IPS-20b (cell line): Measurements from ENCODE around the gene TXLNB.
"Not testable (repeated sequence)": the region's sequence is repeated elsewhere in the genome, so short reads cannot be mapped to it uniquely, and the experiment has no call there.

ENCODE experiments used
- H3K27ac ChIP-seq: one replicate; pipeline ENCODE4 v1.5.1; 2013; ENCODE audit warnings: low read length
- H3K27me3 ChIP-seq: 2 replicates; pipeline ENCODE4 v1.6.1; 2013; ENCODE audit warnings: mild to moderate bottlenecking, low read length, inconsistent platforms; ENCODE audit not compliant: insufficient read depth
- H3K36me3 ChIP-seq: 2 replicates; pipeline ENCODE4 v1.6.1; 2013; ENCODE audit warnings: low read depth, mild to moderate bottlenecking, inconsistent platforms, low read length, moderate library complexity; ENCODE audit not compliant: insufficient read depth
- H3K4me1 ChIP-seq: 2 replicates; pipeline ENCODE4 v1.6.1; 2013; ENCODE audit warnings: mild to moderate bottlenecking, control low read depth, inconsistent platforms, low read length, moderate library complexity; ENCODE audit not compliant: insufficient read depth
- H3K4me3 ChIP-seq: 2 replicates; pipeline ENCODE4 v1.5.1; 2013; ENCODE audit warnings: mild to moderate bottlenecking, low read length, inconsistent platforms
- H3K9ac ChIP-seq: 2 replicates; pipeline ENCODE4 v1.6.1; 2013; ENCODE audit warnings: low read depth, mild to moderate bottlenecking, inconsistent platforms, low read length, moderate library complexity
- H3K9me3 ChIP-seq: 2 replicates; pipeline ENCODE4 v1.6.1; 2013; ENCODE audit warnings: mild to moderate bottlenecking, low read depth, low read length, inconsistent platforms; ENCODE audit not compliant: insufficient read depth

Gene TXLNB

DNA sequence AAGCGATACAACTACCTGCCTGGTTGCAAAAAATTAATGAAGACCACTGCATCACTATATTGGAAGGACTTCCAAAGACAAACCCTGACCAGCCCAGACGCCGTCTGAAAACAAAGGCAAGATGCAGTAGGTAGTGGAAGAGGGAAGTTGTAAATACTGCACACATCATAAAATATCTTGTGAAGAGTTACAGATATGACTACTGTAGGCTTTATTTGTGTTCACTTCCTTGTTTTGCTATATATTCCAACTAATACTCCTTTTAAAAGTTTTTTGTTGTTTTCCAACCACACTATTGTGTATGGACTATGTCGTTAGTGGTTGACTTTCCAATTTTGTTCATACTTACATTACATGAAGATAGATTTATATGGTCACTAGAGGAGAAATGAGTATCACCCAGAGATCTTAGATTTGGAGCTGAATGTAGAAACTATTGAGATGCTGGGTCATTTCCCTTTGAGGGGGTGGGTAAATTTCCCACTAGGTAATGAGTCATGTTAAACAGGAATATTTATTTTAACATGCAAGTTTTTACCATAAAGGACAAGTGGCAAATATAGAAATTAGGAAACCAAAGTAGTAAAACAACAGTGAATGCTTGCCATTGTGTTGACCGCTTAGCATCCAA is 16.6 kb upstream of the TXLNB start:
- H3K27ac ChIP-seq = no peak overlapping the region
- H3K9ac ChIP-seq = no peak overlapping the region
- peaks cover 20% of the 10 kb centered on the region; the same call in 1 of the 2 replicates for H3K4me1 ChIP-seq
- no peak overlapping the region for H3K4me3 ChIP-seq
- no peaks in the 10 kb centered on the region for H3K9me3 ChIP-seq
- no peaks in the 10 kb centered on the region for H3K27me3 ChIP-seq
- no peaks in the 10 kb centered on the region for H3K36me3 ChIP-seq

DNA sequence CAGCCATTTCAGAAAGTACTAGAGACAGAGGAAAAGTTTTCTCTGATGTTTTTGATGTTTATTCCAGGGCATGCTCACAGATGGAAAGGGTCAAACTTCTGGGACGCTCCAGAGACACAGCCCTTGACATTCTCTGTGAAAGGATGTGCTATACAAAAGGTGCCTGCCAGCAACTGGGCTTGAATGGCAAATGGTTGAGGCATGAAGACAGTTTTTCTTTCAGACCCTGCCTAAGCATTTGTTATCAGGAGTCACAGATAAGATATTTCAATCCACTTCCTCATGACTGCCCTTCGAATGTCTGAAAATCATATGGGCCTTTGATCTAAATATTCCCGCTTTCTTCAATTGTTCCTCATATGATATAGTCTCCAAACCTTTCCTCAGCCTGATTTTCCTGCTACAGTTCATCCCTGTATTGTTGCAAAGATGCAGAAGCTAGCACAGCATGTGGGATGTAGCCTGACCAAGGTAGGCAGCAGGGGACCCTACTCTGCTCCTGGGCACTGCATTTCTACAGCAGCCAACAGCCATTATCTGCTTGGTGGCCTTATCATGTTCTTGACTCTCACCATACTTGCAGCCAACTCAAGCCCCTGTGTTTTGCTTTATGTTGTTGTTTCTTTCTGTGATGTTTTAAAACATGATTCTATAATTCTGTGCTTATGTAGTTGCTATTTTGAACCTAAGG is 14.6 kb upstream of the TXLNB start:
- Histone ChIP-seq H3K4me1 (peaks cover 10% of the 10 kb centered on the region; the same call in 1 of the 2 replicates), H3K27me3 (no peaks in the 10 kb centered on the region), H3K27ac (no peak overlapping the region), H3K36me3 (no peaks in the 10 kb centered on the region), H3K4me3 (no peak overlapping the region), H3K9ac (no peak overlapping the region), H3K9me3 (no peaks in the 10 kb centered on the region)

DNA sequence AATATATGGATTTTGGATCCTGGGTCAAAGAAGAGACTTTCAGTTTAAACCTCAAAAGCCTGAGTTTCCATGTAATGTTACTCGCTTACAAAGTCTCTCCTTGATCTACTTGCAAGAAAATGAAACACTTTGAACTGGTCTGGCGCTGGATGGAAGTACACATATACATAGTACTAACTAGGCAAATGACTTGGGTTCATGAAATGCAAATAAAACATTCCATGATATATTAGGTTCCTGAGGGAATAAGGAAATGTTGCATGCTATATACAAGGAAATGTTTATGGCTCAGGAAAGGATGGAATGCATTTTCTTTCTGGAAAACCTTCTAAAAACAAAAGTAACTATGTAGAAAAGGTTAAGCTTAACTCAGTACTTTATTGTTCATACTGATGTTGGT is 11.4 kb upstream of the TXLNB start:
- no peaks in the 10 kb centered on the region for H3K9me3 ChIP-seq
- H3K9ac ChIP-seq = no peak overlapping the region
- no peaks in the 10 kb centered on the region for H3K36me3 ChIP-seq
- no peak overlapping the region for H3K4me3 ChIP-seq
- peaks cover 6% of the 10 kb centered on the region; the same call in 1 of the 2 replicates for H3K4me1 ChIP-seq
- H3K27me3 ChIP-seq = no peaks in the 10 kb centered on the region
- H3K27ac ChIP-seq = no peak overlapping the region

DNA sequence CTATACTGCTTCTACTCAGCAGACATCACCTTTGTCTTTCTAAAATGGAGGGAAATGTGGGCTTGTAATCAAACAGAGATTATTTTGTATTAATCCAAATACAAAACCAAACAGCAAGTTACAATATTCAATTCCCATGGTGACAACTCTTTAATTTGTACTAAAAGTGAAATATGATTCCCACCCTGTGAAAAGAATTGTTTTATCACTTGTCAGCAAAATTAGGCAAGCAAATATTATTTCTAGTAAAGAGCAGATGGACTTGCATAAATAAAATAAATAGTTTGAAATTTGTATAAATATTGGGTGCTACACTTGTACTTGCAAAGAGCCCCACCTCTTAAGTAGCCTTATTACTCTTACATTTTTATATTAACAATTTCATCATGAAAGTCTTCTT is 6.1 kb upstream of the TXLNB start:
- H3K27ac ChIP-seq = no peak overlapping the region
- H3K4me3 ChIP-seq = no peak overlapping the region
- H3K9ac ChIP-seq = no peak overlapping the region
- no peaks in the 10 kb centered on the region for H3K4me1 ChIP-seq
- H3K9me3 ChIP-seq = no peaks in the 10 kb centered on the region
- H3K27me3 ChIP-seq = no peaks in the 10 kb centered on the region
- H3K36me3 ChIP-seq = no peaks in the 10 kb centered on the region

DNA sequence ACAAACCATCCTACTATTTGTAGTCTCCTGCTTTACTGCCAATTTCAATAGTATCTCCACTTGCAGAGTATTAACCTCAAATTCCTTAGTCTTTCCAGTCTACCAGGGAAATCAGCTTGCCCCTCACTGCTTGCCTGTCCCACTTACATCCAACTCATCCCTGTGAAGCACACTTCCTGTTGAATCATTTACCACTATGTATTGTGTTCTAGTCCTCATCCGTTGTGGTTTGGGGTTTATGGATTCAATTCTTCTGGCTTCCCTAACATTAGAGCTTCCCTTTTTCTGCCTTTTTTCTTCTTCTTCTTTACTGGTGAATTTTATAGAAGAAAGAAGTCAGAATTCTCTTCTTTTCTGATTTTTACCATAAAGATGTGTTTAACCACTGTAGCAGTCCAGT is 5.1 kb upstream of the TXLNB start:
- no peak overlapping the region for H3K4me3 ChIP-seq

DNA sequence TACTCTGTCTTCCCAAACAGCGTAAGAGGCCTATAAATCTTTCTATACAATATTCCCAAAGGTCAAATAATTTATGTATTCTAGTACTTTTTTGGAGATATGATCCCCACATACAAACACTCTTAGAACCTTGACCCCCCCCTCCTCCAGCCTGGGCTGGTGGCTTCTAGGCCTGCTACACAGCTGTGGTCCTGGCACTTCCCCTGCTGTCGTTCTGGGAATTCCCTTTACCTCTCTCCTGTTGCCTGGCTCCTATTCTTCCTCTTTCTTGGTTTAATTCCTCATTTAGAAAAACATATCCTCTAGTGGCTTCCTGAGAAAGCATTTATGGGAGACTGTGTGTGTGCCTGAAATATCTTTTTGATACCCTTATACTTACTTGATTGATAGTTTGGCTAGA is 4.1 kb upstream of the TXLNB start:
- Histone ChIP-seq H3K9ac (no peak overlapping the region), H3K36me3 (no peaks in the 10 kb centered on the region), H3K27ac (no peak overlapping the region), H3K27me3 (no peaks in the 10 kb centered on the region), H3K9me3 (no peaks in the 10 kb centered on the region), H3K4me3 (no peak overlapping the region), H3K4me1 (no peaks in the 10 kb centered on the region; the same call in 1 of the 2 replicates)

More for the DNA sequence above, 5.1 kb upstream of the TXLNB start:
- no peak overlapping the region for H3K9ac ChIP-seq
- H3K27ac ChIP-seq = no peak overlapping the region
- H3K4me1 ChIP-seq = no peaks in the 10 kb centered on the region; the same call in 1 of the 2 replicates
- H3K27me3 ChIP-seq = no peaks in the 10 kb centered on the region
- no peaks in the 10 kb centered on the region for H3K36me3 ChIP-seq
- H3K9me3 ChIP-seq = no peaks in the 10 kb centered on the region

DNA sequence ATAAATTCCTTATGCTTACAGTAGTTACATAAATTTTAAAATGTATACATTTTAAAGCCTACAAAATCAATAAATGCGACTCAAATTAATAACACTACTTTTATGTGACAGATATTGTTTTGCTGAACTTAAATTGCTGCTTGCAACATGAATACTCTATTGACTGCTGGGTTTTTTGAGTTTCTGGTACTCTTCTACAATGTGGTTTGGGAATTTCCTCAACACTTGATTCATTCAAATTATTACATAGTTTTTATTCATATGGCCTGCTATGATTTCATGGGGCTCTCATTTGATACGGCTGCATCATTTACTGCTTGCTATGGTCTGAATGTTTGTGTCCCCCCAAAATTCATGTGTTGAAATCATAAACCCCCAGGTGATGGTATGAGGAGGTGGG is 2.3 kb upstream of the TXLNB start:
- no peaks in the 10 kb centered on the region for H3K9me3 ChIP-seq
- no peaks in the 10 kb centered on the region; the same call in 1 of the 2 replicates for H3K4me1 ChIP-seq
- no peaks in the 10 kb centered on the region for H3K36me3 ChIP-seq
- no peak overlapping the region for H3K9ac ChIP-seq
- no peak overlapping the region for H3K27ac ChIP-seq
- H3K27me3 ChIP-seq = no peaks in the 10 kb centered on the region
- H3K4me3 ChIP-seq = no peak overlapping the region

DNA sequence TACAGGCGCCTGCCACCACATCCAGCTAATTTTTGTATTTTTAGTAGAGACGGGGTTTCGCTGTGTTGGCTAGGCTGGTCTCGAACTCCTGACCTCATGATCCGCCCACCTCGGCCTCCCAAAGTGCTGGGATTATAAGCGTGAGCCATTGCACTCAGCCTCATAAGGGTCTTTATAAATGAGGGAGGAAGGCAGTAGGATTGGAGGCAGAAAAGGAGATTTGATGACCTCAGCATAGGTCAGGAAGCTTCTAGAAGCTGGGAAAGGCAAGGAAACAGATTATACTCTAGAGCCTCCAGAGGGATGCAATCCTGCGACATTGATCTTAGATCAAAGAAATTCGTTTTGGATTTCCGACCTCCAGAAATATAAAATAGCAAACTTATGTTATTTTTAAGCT is 1.4 kb upstream of the TXLNB start:
- H3K9ac ChIP-seq, H3K4me1 ChIP-seq, H3K27me3 ChIP-seq, H3K9me3 ChIP-seq, H3K27ac ChIP-seq, H3K4me3 ChIP-seq, H3K36me3 ChIP-seq: not testable (repeated sequence)

DNA sequence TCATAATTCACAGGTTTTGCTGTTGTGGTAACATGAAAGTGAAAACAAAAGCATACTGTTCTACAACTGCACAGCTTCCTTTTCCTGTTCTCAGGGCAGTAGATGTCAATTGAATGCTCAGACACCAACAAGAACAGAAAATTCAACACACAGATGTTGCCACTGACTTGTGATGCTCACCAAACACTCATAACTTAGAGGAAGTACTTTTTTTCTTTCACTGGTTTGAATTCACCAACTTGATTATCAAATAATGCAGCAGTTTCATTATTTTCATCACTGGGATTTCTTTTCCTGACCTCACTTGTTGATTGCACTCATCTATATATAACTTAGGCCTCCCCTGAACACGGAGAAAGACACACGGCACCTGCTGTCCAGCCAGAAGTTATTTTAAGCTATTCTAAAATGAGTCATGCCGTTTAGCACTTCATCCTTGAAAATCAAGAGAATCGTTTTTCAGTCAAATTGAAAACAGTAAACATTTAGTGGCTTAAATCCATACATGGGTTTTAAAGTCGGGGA is 949 bp downstream of the TXLNB start:
- H3K9me3 ChIP-seq = peaks cover 2% of the 10 kb centered on the region; the same call in 1 of the 2 replicates
- H3K9ac ChIP-seq = no peak overlapping the region
- H3K36me3 ChIP-seq = no peaks in the 10 kb centered on the region
- no peaks in the 10 kb centered on the region; the same call in 1 of the 2 replicates for H3K4me1 ChIP-seq
- no peak overlapping the region for H3K27ac ChIP-seq
- H3K4me3 ChIP-seq = no peak overlapping the region
- no peaks in the 10 kb centered on the region for H3K27me3 ChIP-seq

DNA sequence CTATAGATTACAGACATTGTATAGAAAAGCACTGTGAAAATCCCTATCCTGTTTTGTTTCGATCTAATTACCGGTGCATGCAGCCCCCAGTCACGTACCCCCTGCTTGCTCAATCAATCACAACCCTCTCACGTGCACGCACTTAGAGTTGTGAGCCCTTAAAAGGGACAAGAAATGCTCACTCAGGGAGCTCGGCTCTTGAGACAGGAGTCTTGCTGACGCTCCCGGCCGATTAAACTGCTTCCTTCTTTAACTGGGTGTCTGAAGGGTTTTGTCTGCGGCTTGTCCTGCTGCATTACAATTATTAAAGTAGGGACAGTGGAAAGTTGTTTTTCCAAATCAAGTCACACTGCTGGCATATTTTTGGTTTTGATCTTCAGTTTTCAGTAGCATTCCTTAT is 2.6 kb downstream of the TXLNB start:
- H3K4me1 ChIP-seq = no peaks in the 10 kb centered on the region; the same call in 1 of the 2 replicates
- no peak overlapping the region for H3K9ac ChIP-seq
- H3K9me3 ChIP-seq = peaks cover 2% of the 10 kb centered on the region; the same call in 1 of the 2 replicates
- no peak overlapping the region for H3K27ac ChIP-seq
- no peaks in the 10 kb centered on the region for H3K27me3 ChIP-seq
- no peaks in the 10 kb centered on the region for H3K36me3 ChIP-seq
- H3K4me3 ChIP-seq = no peak overlapping the region

DNA sequence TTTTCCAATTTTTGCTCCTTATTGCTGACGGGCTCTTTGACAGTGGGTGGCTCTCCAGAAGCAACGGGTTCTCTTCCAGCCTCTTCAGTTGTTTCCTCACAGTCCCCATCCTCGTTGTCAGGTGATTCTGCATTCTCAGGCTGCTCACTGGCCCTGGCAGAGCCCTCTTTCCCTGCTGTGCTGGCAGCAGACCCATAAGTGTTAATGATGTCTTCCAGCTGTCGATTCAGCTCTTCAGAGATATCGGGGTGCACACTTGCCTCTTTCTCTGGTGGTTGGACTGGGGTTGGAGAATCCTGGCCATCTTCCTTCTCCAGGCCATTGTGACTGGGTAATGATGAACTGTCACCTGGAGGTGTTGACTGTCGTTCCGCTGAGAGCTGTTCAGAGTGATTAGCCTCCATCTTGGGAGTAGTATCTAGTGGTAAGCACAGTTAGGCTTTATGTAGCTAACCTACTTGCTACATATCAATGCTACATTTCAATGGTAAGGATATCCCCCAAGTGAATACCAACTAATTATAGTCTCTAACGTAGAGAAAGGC is 3.2 kb downstream of the TXLNB start:
- Histone ChIP-seq H3K9me3 (peaks cover 2% of the 10 kb centered on the region; the same call in 1 of the 2 replicates), H3K27me3 (no peaks in the 10 kb centered on the region), H3K4me3 (no peak overlapping the region), H3K36me3 (no peaks in the 10 kb centered on the region), H3K9ac (no peak overlapping the region), H3K4me1 (no peaks in the 10 kb centered on the region; the same call in 1 of the 2 replicates), H3K27ac (no peak overlapping the region)

DNA sequence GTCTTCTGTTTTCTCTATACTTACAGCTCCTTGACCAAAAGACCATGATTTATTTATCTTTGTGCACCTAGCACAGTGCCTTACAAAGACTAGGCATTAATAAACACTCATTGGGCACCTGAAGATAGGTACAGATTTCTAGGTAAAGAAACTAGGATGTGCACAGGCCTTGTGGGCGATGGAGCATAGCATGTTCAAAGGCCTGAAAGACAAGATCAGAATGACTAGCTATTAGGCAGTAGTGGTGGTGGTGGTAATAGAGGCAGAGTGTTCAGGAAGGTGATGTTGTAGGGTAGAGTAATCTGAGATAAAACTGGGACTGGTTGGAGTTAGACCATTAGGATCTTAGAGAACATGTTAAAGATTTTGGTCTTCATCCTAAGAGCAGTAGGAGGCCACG is 3.9 kb downstream of the TXLNB start:
- no peaks in the 10 kb centered on the region for H3K27me3 ChIP-seq
- H3K9ac ChIP-seq = no peak overlapping the region
- no peaks in the 10 kb centered on the region; the same call in 1 of the 2 replicates for H3K4me1 ChIP-seq
- no peak overlapping the region for H3K4me3 ChIP-seq
- no peak overlapping the region for H3K27ac ChIP-seq
- no peaks in the 10 kb centered on the region for H3K36me3 ChIP-seq
- H3K9me3 ChIP-seq = peaks cover 2% of the 10 kb centered on the region; the same call in 1 of the 2 replicates
